Measurements from ENCODE around the gene MS4A13.

DNA sequence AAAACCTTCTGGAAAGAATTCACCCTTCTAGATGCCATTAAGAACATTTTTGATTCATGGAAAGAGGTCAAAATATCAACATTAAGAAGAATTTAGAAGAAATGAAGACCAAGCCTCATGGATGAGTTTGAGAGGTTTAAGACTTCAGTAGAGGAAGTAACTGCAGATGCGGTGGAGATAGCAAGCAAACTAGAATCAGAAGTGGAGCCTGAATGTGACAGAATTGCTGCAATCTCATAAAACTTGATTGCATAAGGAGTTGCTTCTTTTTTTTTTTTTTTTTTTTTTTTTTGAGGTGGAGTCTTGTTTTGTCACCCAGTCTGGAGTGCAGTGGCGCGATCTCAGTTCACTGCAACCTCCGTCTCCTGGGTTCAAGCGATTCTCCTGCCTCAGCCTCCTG, 51.6 kb downstream of the MS4A13 start:
- TF ChIP-seq, protein P1, sequence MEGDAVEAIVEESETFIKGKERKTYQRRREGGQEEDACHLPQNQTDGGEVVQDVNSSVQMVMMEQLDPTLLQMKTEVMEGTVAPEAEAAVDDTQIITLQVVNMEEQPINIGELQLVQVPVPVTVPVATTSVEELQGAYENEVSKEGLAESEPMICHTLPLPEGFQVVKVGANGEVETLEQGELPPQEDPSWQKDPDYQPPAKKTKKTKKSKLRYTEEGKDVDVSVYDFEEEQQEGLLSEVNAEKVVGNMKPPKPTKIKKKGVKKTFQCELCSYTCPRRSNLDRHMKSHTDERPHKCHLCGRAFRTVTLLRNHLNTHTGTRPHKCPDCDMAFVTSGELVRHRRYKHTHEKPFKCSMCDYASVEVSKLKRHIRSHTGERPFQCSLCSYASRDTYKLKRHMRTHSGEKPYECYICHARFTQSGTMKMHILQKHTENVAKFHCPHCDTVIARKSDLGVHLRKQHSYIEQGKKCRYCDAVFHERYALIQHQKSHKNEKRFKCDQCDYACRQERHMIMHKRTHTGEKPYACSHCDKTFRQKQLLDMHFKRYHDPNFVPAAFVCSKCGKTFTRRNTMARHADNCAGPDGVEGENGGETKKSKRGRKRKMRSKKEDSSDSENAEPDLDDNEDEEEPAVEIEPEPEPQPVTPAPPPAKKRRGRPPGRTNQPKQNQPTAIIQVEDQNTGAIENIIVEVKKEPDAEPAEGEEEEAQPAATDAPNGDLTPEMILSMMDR (IDR thresholded peaks at IDR 0.05 in 2 of 3, conservative IDR thresholded peaks at IDR 0.05 in 1 of 3; ENCODE audit: control insufficient read depth in 2 of 3, extremely low read depth in 1 of 3, insufficient read depth in 1 of 3, low read depth in 3 of 3, low read length in 3 of 3), result no peak
- TF ChIP-seq TAF1 (IDR thresholded peaks at IDR 0.05; ENCODE audit: borderline replicate concordance, low read depth, low read length) (no peak), KDM1A (IDR thresholded peaks at IDR 0.05; ENCODE audit: borderline replicate concordance) (no peak), NKRF (conservative IDR thresholded peaks at IDR 0.05) (no peak), ESRRA (IDR thresholded peaks at IDR 0.05; ENCODE audit: low read length) (no peak), MXI1 (IDR thresholded peaks at IDR 0.05; ENCODE audit: low read depth, low read length) (no peak), ZNF274 (IDR thresholded peaks at IDR 0.05; ENCODE audit: insufficient read depth, insufficient read length) (no peak), TCF7 (IDR thresholded peaks at IDR 0.05; ENCODE audit: borderline replicate concordance) (no peak), CBX3 (IDR thresholded peaks at IDR 0.05; ENCODE audit: borderline replicate concordance, low read depth) (no peak)
- TF ChIP-seq, protein P2, sequence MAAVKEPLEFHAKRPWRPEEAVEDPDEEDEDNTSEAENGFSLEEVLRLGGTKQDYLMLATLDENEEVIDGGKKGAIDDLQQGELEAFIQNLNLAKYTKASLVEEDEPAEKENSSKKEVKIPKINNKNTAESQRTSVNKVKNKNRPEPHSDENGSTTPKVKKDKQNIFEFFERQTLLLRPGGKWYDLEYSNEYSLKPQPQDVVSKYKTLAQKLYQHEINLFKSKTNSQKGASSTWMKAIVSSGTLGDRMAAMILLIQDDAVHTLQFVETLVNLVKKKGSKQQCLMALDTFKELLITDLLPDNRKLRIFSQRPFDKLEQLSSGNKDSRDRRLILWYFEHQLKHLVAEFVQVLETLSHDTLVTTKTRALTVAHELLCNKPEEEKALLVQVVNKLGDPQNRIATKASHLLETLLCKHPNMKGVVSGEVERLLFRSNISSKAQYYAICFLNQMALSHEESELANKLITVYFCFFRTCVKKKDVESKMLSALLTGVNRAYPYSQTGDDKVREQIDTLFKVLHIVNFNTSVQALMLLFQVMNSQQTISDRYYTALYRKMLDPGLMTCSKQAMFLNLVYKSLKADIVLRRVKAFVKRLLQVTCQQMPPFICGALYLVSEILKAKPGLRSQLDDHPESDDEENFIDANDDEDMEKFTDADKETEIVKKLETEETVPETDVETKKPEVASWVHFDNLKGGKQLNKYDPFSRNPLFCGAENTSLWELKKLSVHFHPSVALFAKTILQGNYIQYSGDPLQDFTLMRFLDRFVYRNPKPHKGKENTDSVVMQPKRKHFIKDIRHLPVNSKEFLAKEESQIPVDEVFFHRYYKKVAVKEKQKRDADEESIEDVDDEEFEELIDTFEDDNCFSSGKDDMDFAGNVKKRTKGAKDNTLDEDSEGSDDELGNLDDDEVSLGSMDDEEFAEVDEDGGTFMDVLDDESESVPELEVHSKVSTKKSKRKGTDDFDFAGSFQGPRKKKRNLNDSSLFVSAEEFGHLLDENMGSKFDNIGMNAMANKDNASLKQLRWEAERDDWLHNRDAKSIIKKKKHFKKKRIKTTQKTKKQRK (IDR thresholded peaks at IDR 0.05; ENCODE audit: low read depth, low read length), result no peak
- TF ChIP-seq, protein P3, sequence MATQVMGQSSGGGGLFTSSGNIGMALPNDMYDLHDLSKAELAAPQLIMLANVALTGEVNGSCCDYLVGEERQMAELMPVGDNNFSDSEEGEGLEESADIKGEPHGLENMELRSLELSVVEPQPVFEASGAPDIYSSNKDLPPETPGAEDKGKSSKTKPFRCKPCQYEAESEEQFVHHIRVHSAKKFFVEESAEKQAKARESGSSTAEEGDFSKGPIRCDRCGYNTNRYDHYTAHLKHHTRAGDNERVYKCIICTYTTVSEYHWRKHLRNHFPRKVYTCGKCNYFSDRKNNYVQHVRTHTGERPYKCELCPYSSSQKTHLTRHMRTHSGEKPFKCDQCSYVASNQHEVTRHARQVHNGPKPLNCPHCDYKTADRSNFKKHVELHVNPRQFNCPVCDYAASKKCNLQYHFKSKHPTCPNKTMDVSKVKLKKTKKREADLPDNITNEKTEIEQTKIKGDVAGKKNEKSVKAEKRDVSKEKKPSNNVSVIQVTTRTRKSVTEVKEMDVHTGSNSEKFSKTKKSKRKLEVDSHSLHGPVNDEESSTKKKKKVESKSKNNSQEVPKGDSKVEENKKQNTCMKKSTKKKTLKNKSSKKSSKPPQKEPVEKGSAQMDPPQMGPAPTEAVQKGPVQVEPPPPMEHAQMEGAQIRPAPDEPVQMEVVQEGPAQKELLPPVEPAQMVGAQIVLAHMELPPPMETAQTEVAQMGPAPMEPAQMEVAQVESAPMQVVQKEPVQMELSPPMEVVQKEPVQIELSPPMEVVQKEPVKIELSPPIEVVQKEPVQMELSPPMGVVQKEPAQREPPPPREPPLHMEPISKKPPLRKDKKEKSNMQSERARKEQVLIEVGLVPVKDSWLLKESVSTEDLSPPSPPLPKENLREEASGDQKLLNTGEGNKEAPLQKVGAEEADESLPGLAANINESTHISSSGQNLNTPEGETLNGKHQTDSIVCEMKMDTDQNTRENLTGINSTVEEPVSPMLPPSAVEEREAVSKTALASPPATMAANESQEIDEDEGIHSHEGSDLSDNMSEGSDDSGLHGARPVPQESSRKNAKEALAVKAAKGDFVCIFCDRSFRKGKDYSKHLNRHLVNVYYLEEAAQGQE (IDR thresholded peaks at IDR 0.05; ENCODE audit: low read depth, low read length), result no peak
